ENCODE data around the gene ACACB.

- TF ChIP-seq CTCF (IDR thresholded peaks at IDR 0.05; ENCODE audit: poor library complexity, severe bottlenecking) (no peak), POLR2AphosphoS5 (IDR thresholded peaks at IDR 0.05) (no peak), EZH2 (IDR thresholded peaks at IDR 0.05; ENCODE audit: borderline replicate concordance, insufficient read depth, low read length, poor library complexity, severe bottlenecking) (no peak), RAD21 (conservative IDR thresholded peaks at IDR 0.05) (no peak), MXI1 (conservative IDR thresholded peaks at IDR 0.05; ENCODE audit: poor library complexity, severe bottlenecking) (no peak), SMC3 (conservative IDR thresholded peaks at IDR 0.05; ENCODE audit: poor library complexity) (no peak)
- TF ChIP-seq, protein P1, sequence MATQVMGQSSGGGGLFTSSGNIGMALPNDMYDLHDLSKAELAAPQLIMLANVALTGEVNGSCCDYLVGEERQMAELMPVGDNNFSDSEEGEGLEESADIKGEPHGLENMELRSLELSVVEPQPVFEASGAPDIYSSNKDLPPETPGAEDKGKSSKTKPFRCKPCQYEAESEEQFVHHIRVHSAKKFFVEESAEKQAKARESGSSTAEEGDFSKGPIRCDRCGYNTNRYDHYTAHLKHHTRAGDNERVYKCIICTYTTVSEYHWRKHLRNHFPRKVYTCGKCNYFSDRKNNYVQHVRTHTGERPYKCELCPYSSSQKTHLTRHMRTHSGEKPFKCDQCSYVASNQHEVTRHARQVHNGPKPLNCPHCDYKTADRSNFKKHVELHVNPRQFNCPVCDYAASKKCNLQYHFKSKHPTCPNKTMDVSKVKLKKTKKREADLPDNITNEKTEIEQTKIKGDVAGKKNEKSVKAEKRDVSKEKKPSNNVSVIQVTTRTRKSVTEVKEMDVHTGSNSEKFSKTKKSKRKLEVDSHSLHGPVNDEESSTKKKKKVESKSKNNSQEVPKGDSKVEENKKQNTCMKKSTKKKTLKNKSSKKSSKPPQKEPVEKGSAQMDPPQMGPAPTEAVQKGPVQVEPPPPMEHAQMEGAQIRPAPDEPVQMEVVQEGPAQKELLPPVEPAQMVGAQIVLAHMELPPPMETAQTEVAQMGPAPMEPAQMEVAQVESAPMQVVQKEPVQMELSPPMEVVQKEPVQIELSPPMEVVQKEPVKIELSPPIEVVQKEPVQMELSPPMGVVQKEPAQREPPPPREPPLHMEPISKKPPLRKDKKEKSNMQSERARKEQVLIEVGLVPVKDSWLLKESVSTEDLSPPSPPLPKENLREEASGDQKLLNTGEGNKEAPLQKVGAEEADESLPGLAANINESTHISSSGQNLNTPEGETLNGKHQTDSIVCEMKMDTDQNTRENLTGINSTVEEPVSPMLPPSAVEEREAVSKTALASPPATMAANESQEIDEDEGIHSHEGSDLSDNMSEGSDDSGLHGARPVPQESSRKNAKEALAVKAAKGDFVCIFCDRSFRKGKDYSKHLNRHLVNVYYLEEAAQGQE (IDR thresholded peaks at IDR 0.05; ENCODE audit: borderline replicate concordance), result no peak
Measured at GRCh38 chr12:109281452-109281851, 165.1 kb downstream of the ACACB start.

All from neural cell (in vitro differentiated cells).